ENCODE data around the gene NKAIN2.

Gene NKAIN2

GRCh38 chr6:124036384-124036783 lies 232.7 kb downstream of the NKAIN2 start:
- Histone ChIP-seq H3K4me3 (ENCODE audit: low read length) (no peak overlapping the region), H3K4me1 (ENCODE audit: control insufficient read depth, insufficient read depth, low read length) (peaks cover 4% of the 10 kb centered on the region), H3K9ac (ENCODE audit: low read length) (no peak overlapping the region), H3K36me3 (ENCODE audit: control insufficient read depth, insufficient read depth, low read length, severe bottlenecking) (no peaks in the 10 kb centered on the region), H3K27me3 (replicated peaks; ENCODE audit: control insufficient read depth, insufficient read depth, low read length) (no peaks in the 10 kb centered on the region), H3K9me3 (ENCODE audit: control insufficient read depth, low read length) (no peaks in the 10 kb centered on the region)
- DNase-seq (ENCODE audit: low read depth) = no peak

- no peak overlapping the region for H3K9ac ChIP-seq (ENCODE audit: low read length)
- H3K36me3 ChIP-seq (ENCODE audit: control insufficient read depth, insufficient read depth, low read length, severe bottlenecking) = no peaks in the 10 kb centered on the region
- DNase-seq (ENCODE audit: low read depth) = no peak
- no peaks in the 10 kb centered on the region for H3K27me3 ChIP-seq (replicated peaks; ENCODE audit: control insufficient read depth, insufficient read depth, low read length)
- peaks cover 4% of the 10 kb centered on the region for H3K4me1 ChIP-seq (ENCODE audit: control insufficient read depth, insufficient read depth, low read length)
- no peak overlapping the region for H3K4me3 ChIP-seq (ENCODE audit: low read length)
- no peaks in the 10 kb centered on the region for H3K9me3 ChIP-seq (ENCODE audit: control insufficient read depth, low read length)
Measured at GRCh38 chr6:124040655-124041054, 237.0 kb downstream of the NKAIN2 start.

GRCh38 chr6:124052120-124052519 lies 248.5 kb downstream of the NKAIN2 start:
- Histone ChIP-seq H3K36me3 (ENCODE audit: control insufficient read depth, insufficient read depth, low read length, severe bottlenecking) (no peaks in the 10 kb centered on the region), H3K4me3 (ENCODE audit: low read length) (no peak overlapping the region), H3K4me1 (ENCODE audit: control insufficient read depth, insufficient read depth, low read length) (no peaks in the 10 kb centered on the region), H3K9ac (ENCODE audit: low read length) (no peak overlapping the region), H3K9me3 (ENCODE audit: control insufficient read depth, low read length) (no peaks in the 10 kb centered on the region), H3K27me3 (replicated peaks; ENCODE audit: control insufficient read depth, insufficient read depth, low read length) (no peaks in the 10 kb centered on the region)
- no peak for DNase-seq (ENCODE audit: low read depth)

- H3K4me3 ChIP-seq (ENCODE audit: low read length) = no peak overlapping the region
- no peak for DNase-seq (ENCODE audit: low read depth)
- no peaks in the 10 kb centered on the region for H3K9me3 ChIP-seq (ENCODE audit: control insufficient read depth, low read length)
- no peaks in the 10 kb centered on the region for H3K27me3 ChIP-seq (replicated peaks; ENCODE audit: control insufficient read depth, insufficient read depth, low read length)
- H3K4me1 ChIP-seq (ENCODE audit: control insufficient read depth, insufficient read depth, low read length) = no peaks in the 10 kb centered on the region
- H3K36me3 ChIP-seq (ENCODE audit: control insufficient read depth, insufficient read depth, low read length, severe bottlenecking) = no peaks in the 10 kb centered on the region
- no peak overlapping the region for H3K9ac ChIP-seq (ENCODE audit: low read length)
Measured at GRCh38 chr6:124053315-124053714, 249.7 kb downstream of the NKAIN2 start.

GRCh38 chr6:124054034-124054433 lies 250.4 kb downstream of the NKAIN2 start:
- H3K4me1 ChIP-seq (ENCODE audit: control insufficient read depth, insufficient read depth, low read length) = no peaks in the 10 kb centered on the region
- no peak for DNase-seq (ENCODE audit: low read depth)

GRCh38 chr6:124055395-124055794 lies 251.7 kb downstream of the NKAIN2 start:
- no peak for DNase-seq (ENCODE audit: low read depth)

More at GRCh38 chr6:124054034-124054433, 250.4 kb downstream of the NKAIN2 start:
- Histone ChIP-seq H3K4me3 (ENCODE audit: low read length) (no peak overlapping the region), H3K9me3 (ENCODE audit: control insufficient read depth, low read length) (no peaks in the 10 kb centered on the region), H3K36me3 (ENCODE audit: control insufficient read depth, insufficient read depth, low read length, severe bottlenecking) (no peaks in the 10 kb centered on the region), H3K27me3 (replicated peaks; ENCODE audit: control insufficient read depth, insufficient read depth, low read length) (no peaks in the 10 kb centered on the region), H3K9ac (ENCODE audit: low read length) (no peak overlapping the region)

GRCh38 chr6:124055963-124056362 lies 252.3 kb downstream of the NKAIN2 start:
- H3K9me3 ChIP-seq (ENCODE audit: control insufficient read depth, low read length) = no peaks in the 10 kb centered on the region
- no peak overlapping the region for H3K4me3 ChIP-seq (ENCODE audit: low read length)
- no peaks in the 10 kb centered on the region for H3K36me3 ChIP-seq (ENCODE audit: control insufficient read depth, insufficient read depth, low read length, severe bottlenecking)
- no peak for DNase-seq (ENCODE audit: low read depth)
- no peak overlapping the region for H3K9ac ChIP-seq (ENCODE audit: low read length)
- H3K4me1 ChIP-seq (ENCODE audit: control insufficient read depth, insufficient read depth, low read length) = no peaks in the 10 kb centered on the region
- no peaks in the 10 kb centered on the region for H3K27me3 ChIP-seq (replicated peaks; ENCODE audit: control insufficient read depth, insufficient read depth, low read length)

More at GRCh38 chr6:124055395-124055794, 251.7 kb downstream of the NKAIN2 start:
- no peaks in the 10 kb centered on the region for H3K9me3 ChIP-seq (ENCODE audit: control insufficient read depth, low read length)
- H3K36me3 ChIP-seq (ENCODE audit: control insufficient read depth, insufficient read depth, low read length, severe bottlenecking) = no peaks in the 10 kb centered on the region
- H3K9ac ChIP-seq (ENCODE audit: low read length) = no peak overlapping the region
- H3K27me3 ChIP-seq (replicated peaks; ENCODE audit: control insufficient read depth, insufficient read depth, low read length) = no peaks in the 10 kb centered on the region
- no peaks in the 10 kb centered on the region for H3K4me1 ChIP-seq (ENCODE audit: control insufficient read depth, insufficient read depth, low read length)
- H3K4me3 ChIP-seq (ENCODE audit: low read length) = no peak overlapping the region

- Histone ChIP-seq H3K9ac (ENCODE audit: low read length) (no peak overlapping the region), H3K9me3 (ENCODE audit: control insufficient read depth, low read length) (no peaks in the 10 kb centered on the region)
- DNase-seq (ENCODE audit: low read depth) = no peak
Measured at GRCh38 chr6:124056407-124057334, 253.0 kb downstream of the NKAIN2 start.

GRCh38 chr6:124057461-124057860 lies 253.8 kb downstream of the NKAIN2 start:
- Histone ChIP-seq H3K36me3 (ENCODE audit: control insufficient read depth, insufficient read depth, low read length, severe bottlenecking) (no peaks in the 10 kb centered on the region), H3K4me3 (ENCODE audit: low read length) (no peak overlapping the region), H3K9ac (ENCODE audit: low read length) (no peak overlapping the region), H3K4me1 (ENCODE audit: control insufficient read depth, insufficient read depth, low read length) (no peaks in the 10 kb centered on the region), H3K27me3 (replicated peaks; ENCODE audit: control insufficient read depth, insufficient read depth, low read length) (no peaks in the 10 kb centered on the region), H3K9me3 (ENCODE audit: control insufficient read depth, low read length) (no peaks in the 10 kb centered on the region)
- no peak for DNase-seq (ENCODE audit: low read depth)

More at GRCh38 chr6:124056407-124057334, 253.0 kb downstream of the NKAIN2 start:
- Histone ChIP-seq H3K36me3 (ENCODE audit: control insufficient read depth, insufficient read depth, low read length, severe bottlenecking) (no peaks in the 10 kb centered on the region), H3K4me1 (ENCODE audit: control insufficient read depth, insufficient read depth, low read length) (no peaks in the 10 kb centered on the region), H3K4me3 (ENCODE audit: low read length) (no peak overlapping the region), H3K27me3 (replicated peaks; ENCODE audit: control insufficient read depth, insufficient read depth, low read length) (no peaks in the 10 kb centered on the region)

GRCh38 chr6:124064317-124065113 lies 260.9 kb downstream of the NKAIN2 start:
- Histone ChIP-seq H3K9me3 (ENCODE audit: control insufficient read depth, low read length) (no peaks in the 10 kb centered on the region), H3K27me3 (replicated peaks; ENCODE audit: control insufficient read depth, insufficient read depth, low read length) (peaks cover 2% of the 10 kb centered on the region), H3K36me3 (ENCODE audit: control insufficient read depth, insufficient read depth, low read length, severe bottlenecking) (no peaks in the 10 kb centered on the region), H3K4me1 (ENCODE audit: control insufficient read depth, insufficient read depth, low read length) (no peaks in the 10 kb centered on the region), H3K9ac (ENCODE audit: low read length) (no peak overlapping the region), H3K4me3 (ENCODE audit: low read length) (no peak overlapping the region)
- no peak for DNase-seq (ENCODE audit: low read depth)

GRCh38 chr6:124066269-124066668 lies 262.6 kb downstream of the NKAIN2 start:
- peaks cover 4% of the 10 kb centered on the region for H3K27me3 ChIP-seq (replicated peaks; ENCODE audit: control insufficient read depth, insufficient read depth, low read length)

More at GRCh38 chr6:124066269-124066668, 262.6 kb downstream of the NKAIN2 start:
- Histone ChIP-seq H3K36me3 (ENCODE audit: control insufficient read depth, insufficient read depth, low read length, severe bottlenecking) (no peaks in the 10 kb centered on the region), H3K9ac (ENCODE audit: low read length) (no peak overlapping the region), H3K4me3 (ENCODE audit: low read length) (no peak overlapping the region), H3K4me1 (ENCODE audit: control insufficient read depth, insufficient read depth, low read length) (no peaks in the 10 kb centered on the region), H3K9me3 (ENCODE audit: control insufficient read depth, low read length) (no peaks in the 10 kb centered on the region)
- DNase-seq (ENCODE audit: low read depth) = no peak
